ENCODE measurements around the gene MTCP1.

GRCh38 chrX:155026420-155026726 lies 44.6 kb downstream of the MTCP1 start:
- TF ChIP-seq BACH2 (CRISPR knock-in tag; IDR thresholded peaks at IDR 0.05; ENCODE audit: borderline replicate concordance) (no peak), OSR1 (CRISPR knock-in tag; IDR thresholded peaks at IDR 0.05) (no peak), ESRRG (CRISPR knock-in tag; IDR thresholded peaks at IDR 0.05) (no peak), ZC3H10 (CRISPR knock-in tag; IDR thresholded peaks at IDR 0.05) (no peak), RARB (CRISPR knock-in tag; IDR thresholded peaks at IDR 0.05) (no peak), TSHZ2 (CRISPR knock-in tag; IDR thresholded peaks at IDR 0.05) (no peak), ZFP30 (CRISPR knock-in tag; IDR thresholded peaks at IDR 0.05) (no peak), ARNTL (CRISPR knock-in tag; IDR thresholded peaks at IDR 0.05; ENCODE audit: borderline replicate concordance, low read depth) (no peak), ZNF565 (CRISPR knock-in tag; conservative IDR thresholded peaks at IDR 0.05; ENCODE audit: low read depth) (no peak)

All from SK-N-SH treated with all-trans-retinoic acid at 6 μM for 48 hours (cell line).